Thyroid gland (tissue), 4 donors: Measurements from ENCODE around the gene MPPED1.

Experiments
- POLR2A ChIP-seq, 2 donors: fragments of 450-650 bp; IDR thresholded peaks; one replicate each; pipeline ENCODE4 v1.6.1; 2017; ENCODE audit warnings: antibody characterized with exemption in 2 of 2, mild to moderate bottlenecking in 2 of 2, moderate library complexity in 1 of 2
- TF ChIP-seq, protein P1 (sequence below), 6 experiments: fragments of 200-600 bp in 3 of 6; fragments of 450-650 bp in 3 of 6; sonication (generic) in 3 of 6; IDR thresholded peaks; one replicate each; pipeline ENCODE4 v1.5.1; 2016 to 2019; ENCODE audit warnings: antibody characterized with exemption in 6 of 6, mild to moderate bottlenecking in 2 of 6, inconsistent platforms in 1 of 6, moderate library complexity in 1 of 6

DNA sequence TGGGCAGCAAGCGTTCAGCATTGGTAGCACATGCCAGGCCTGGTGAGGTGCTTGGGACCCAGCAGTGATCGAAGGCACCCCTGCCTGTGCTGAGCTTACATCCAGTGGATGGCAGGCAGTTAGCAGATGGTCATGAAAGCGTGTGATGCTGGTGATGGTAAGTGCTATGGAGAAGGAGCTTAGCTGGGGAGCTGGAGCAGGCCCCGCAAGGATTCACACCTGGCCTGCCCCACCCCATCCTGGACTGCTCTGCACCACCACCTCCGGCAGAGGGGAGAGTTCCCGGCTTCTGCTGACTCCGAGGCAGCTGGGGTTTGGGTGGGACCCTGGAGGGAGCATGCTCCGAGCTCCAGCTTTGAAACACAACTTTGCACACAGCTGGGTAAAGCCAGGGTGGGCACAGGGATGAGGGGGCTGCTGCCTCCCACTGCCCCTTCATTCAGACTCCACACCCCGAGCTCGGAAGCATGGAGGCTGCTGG, 16.2 kb downstream of the MPPED1 start:
- TF ChIP-seq, protein P1, sequence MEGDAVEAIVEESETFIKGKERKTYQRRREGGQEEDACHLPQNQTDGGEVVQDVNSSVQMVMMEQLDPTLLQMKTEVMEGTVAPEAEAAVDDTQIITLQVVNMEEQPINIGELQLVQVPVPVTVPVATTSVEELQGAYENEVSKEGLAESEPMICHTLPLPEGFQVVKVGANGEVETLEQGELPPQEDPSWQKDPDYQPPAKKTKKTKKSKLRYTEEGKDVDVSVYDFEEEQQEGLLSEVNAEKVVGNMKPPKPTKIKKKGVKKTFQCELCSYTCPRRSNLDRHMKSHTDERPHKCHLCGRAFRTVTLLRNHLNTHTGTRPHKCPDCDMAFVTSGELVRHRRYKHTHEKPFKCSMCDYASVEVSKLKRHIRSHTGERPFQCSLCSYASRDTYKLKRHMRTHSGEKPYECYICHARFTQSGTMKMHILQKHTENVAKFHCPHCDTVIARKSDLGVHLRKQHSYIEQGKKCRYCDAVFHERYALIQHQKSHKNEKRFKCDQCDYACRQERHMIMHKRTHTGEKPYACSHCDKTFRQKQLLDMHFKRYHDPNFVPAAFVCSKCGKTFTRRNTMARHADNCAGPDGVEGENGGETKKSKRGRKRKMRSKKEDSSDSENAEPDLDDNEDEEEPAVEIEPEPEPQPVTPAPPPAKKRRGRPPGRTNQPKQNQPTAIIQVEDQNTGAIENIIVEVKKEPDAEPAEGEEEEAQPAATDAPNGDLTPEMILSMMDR (IDR thresholded peaks at IDR 0.05) = no peak
- no peak for TF ChIP-seq POLR2A (IDR thresholded peaks at IDR 0.05)
